Retina (tissue), 1 donor: ENCODE data around the gene LYRM7.
"Not testable (repeated sequence)": the region's sequence is repeated elsewhere in the genome, so short reads cannot be mapped to it uniquely, and the experiment has no call there.

Experiments used
- DNase-seq: peaks from one replicate; pipeline ENCODE4 v3.0.0-alpha.2; 2016

Gene LYRM7

DNA sequence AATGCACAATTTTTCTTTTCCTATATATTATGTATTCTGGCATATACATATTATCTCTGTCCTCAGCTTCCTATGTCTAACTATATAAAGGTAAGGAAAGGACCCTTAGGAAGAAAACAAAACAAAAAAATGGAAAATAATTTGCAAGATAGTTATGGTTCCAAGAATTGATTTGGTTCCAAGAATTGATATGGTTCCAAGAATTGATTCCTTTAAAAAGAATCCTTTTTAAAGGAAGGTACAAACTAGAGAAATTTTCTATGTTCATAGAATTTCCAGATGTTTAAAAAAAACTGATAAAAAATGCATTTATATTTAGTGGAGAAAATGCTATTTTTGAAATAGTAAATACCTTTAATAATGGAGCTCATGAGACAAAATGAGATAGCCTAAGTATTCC is 12.1 kb downstream of the LYRM7 start:
- no peak for DNase-seq

DNA sequence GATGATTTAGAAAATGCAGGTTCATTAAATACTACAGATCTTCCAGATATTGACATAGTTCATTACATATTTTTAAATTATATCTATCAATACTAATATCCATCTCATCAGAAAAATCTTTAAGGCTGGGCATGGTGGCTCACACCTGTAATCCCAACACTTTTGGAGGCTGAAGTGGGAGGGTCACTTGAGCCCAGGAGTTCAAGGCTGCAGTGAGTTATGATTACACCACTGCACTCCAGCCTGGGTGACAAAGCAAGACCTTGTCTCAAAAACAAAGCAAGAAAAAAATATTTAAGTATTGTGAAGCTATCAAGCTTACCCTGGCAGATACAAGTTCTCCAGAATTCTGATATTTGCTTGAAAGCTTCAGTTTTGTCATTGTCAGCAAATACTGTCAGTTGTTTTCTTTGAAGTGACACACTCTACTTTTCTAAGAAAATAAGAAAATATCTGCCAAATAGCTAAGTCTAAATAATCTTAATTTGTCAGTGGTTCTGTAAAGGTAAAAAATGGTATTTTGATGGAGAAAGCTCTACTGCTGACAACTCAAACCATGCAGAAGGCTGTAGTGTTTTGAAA is 14.9 kb downstream of the LYRM7 start:
- DNase-seq: no peak

DNA sequence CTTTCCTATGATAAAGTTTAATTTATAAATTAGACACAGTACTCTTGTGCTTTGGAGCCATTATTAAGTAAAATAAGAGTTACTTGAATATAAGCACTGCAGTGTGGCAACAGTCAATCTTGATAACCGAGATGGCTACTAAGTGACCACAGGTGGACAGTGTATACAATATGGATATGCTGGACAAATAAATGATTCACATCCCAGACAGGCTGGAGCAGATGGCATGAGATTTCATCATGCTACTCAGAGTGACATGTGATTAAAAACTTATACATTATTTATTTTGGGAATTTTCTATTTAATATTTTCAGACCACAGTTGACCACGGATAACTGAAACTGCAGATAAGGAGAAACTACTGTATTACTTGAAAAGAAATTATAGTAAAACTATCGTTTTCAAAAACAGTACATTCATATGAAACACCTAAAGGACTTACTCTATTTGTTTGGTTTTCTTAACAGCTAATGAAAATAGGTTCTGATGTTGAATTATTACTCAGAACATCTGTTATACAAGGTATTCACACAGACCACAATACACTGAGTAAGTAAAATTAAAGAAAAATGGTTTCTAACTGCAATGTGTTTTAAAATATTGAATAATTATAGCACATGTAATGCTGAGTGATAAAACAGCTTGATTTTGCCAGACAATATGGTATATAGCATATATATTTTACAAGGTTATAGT is 16.0 kb downstream of the LYRM7 start:
- no peak for DNase-seq

DNA sequence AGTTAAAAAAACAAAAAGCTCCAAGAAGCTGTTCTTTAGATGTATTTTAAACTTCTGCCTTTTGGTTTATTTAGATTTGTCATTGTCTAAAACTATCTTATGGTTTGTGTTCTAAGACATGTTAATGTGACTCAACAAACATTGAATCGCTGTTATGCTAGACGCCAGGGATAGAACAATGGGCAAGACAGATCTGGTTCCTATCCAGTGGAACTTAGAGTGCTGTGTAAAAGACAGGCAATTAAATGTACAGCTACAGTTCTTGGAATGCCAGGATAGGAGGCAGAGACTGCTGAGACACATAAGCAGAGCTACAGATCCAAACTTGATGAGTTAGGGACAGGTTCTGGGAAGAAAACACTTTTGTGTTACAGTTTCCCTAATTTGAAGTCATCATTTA is 22.4 kb downstream of the LYRM7 start:
- DNase-seq: no peak

DNA sequence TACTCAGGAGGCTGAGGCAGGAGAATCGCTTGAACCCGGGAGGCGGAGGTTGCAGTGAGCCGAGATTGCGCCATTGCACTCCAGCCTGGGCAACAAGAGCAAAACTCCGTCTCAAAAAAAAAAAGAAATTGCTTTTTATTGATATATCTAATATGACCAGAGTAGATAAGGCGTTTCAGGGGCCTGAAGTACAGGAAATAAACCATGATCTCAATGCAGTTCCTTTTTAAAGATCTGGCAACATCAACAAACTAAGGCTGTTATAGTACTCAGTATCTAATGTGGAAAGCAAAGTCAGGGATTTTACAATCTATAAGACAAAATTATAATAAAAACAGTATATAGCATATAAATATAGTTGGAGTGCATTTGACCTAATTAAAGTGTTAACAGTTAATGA is 23.2 kb downstream of the LYRM7 start:
- not testable (repeated sequence) for DNase-seq

DNA sequence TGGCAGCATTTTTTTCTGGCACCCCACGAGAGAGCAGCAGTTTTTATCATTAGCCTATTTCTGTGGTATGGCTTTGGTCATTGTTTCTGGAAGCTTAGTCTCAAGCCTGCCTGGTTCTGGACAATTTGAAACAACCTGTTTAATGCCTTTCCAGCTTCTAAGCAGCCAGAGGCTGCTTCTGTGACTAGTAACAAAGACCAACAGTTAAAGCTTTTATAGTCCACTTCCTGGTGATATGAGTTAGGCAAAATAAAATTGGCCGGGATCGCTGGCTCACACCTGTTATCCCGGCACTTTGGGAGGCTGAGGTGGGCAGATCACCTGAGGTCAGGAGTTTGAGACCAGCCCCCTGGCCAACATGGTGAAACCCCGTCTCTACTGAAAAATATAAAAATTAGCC is 24.0 kb downstream of the LYRM7 start:
- DNase-seq: no peak

DNA sequence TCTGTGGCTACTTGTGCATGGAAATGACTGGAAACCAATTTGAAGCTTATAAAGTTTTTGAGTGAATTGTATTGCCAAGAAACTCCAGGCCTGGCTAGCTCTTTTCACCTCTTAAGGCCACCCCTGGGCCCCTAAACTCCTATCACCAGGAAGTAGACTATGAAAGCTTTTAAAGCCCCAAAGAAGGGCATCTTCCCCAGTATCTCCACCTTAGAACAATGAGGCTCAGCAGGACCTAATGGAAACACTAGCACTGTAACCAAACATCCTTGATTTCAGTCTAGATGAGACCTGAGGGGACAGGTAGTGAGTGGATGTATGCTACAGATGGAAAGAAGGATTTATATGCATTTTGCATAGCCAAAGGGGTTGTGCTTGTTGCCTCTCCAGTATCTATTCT is 25.0 kb downstream of the LYRM7 start:
- no peak for DNase-seq

DNA sequence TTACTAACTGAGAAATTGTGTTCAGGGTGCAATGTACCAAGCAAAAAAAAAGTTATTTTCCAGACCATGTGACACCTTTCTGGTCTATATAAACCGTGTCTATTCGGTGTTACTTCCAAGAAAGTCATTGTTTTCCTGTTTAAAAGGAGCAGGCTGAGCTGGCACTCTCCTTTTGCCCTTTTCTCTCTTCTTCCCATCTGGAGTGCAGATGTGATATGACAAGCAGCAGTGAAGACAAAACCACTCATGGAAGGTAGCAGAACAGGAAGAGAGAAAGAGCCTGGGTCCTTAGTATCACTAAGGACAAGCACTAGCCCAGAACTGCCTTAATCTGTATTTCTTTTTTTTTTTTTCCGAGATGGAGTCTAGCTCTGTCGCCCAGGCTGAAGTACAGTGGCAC is 25.6 kb downstream of the LYRM7 start:
- DNase-seq: no peak

DNA sequence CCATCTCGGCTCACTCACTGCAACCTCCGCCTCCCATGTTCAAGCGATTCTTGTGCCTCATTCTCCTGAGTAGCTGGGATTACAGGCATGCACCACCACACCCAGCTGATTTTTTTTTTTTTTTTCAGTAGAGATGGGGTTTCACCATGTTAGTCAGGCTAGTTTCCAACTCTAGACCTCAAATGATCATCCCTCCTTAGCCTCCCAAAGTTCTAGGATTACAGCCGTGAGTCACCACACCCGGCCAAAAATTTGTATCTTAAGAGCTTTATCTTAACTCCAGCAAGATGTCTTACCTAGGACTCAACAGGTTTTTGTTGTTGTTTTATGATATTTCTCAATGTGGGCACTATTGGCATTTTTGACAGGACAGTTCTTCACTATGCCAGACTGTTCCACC is 27.9 kb downstream of the LYRM7 start:
- no peak for DNase-seq

DNA sequence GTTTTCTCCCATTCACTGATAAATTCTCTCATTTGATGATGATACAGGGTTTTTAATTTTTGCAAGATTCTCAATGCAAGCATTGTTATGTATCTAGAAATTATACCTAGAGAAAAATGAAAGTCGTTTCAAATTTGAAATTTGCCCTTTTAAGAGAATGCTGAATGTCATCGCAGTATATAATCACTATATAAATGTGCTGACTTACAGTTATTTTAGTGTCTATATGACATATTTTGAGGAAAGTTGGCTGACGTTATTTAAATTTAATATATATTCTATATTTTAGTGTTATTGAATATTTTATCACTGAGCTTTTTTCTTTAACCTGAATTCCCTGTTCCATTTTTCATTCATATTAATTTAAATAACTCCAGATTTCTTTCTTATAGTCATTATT is 29.8 kb downstream of the LYRM7 start:
- no peak for DNase-seq

DNA sequence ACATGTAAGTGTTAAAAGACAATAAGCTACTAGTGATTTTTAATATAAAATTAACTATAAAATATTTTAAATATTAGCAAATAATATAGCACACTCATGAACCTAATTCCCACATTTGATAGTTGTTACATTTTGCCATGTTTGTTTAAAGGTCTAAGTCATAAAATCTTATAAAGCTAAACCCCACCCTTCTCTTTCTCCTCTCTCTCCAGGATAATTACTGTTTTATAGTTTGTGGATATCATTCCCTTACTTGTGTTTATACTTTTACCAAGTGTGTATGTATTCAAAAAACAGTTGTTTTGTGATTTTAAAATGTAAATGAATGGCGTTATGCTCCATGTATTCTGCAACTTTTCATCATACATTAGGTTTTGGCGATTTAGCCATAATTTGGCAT is 34.2 kb downstream of the LYRM7 start:
- no peak for DNase-seq

DNA sequence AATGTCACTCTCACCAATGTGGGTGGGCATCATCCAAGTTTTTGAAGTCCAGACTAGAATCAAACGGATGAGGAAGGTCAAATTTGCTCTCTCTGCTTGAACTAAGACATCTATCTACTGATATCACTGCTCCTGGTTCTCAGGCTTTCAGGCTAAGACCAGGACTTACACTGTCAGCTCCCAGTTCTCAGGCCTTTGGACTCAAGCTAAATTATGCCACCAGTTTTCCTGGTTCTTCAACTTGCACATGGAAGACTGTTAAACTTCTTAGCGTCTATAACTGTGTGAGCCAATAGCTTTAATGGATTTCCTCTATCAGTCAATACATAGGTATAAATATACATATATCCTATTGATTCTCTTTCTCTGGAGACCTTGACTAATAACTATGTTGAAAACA is 35.3 kb downstream of the LYRM7 start:
- DNase-seq: no peak

DNA sequence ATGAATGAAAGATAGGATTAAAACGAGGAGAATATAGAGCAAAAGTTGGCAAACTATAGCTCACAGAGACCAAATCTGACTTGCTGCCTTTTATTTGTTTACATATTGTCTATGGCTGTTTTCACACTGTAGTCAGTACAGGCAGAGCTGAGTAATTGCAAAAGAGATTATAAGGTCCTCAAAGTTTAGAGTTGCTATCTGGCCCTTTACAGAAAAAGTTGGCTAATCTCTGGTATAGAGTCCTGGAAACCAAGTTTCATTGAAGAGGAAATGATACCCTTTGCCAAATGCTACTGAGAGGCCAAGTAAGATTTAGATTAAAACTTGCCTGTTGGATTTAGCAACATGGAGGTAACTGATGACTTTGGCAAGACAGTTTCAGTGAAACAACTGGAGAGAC is 36.0 kb downstream of the LYRM7 start:
- no peak for DNase-seq

DNA sequence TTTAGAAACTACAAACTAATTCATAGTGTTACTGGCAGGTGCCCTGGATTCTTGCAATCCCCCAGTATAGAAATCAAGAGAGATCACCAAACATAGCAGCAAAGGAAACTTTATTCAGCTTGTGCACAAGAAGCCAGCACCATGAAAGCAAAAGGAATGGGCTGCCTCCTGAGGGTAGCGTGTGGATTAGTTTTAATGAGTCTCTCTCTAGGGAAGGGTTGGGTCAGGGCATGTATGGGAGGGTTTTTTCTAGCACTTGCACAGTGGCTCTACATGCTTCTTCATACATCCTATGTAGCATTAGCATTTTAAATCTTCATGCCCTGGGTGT is 38.4 kb downstream of the LYRM7 start:
- no peak for DNase-seq

DNA sequence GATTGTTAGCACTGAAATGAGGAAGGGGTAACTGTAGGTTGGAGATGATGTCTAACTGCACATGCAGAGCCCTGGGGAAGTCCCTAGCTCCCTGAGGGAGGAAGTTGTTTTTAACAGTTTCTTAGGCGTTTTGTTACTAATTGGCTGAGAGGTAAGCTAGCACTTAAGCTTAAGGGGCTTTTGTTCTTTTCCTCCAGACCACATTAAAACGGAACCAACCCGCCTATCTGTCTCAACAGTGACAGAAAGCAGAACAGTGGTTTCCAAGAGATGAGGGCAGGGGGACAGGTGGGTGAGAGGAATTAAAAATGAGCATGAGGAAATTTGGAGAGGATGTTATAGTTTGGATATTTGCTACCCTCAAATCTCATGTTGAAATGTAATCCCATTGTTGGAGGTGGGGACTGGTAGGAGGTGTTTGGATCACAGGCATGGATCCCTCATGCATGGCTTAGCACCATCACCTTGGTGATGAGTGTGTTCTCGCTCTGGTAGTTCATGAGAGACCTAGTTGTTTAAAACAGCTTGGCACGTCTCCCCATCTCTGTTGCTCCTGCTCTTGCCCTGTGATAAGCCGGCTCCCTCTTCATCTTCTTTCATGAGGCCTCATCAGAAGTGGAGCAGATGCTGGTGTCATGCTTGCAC is 38.9 kb downstream of the LYRM7 start:
- DNase-seq: peak; percentile 20

DNA sequence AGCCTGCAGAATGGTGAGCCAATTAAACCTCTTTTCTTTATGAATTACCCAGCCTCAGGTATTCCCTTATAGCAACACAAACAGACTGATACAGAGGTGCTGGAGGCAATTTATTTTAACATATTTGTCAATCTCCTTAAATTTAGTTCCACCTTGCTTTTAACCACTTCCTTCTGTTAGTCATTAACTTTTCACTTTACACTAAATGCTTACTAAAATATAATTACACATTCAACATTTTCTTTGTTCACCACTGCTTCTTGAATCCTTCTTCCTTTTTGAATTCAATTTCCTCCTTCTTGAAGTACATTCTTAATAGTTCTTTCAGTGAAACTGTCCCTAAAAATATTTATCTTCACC is 39.4 kb downstream of the LYRM7 start:
- DNase-seq: no peak

DNA sequence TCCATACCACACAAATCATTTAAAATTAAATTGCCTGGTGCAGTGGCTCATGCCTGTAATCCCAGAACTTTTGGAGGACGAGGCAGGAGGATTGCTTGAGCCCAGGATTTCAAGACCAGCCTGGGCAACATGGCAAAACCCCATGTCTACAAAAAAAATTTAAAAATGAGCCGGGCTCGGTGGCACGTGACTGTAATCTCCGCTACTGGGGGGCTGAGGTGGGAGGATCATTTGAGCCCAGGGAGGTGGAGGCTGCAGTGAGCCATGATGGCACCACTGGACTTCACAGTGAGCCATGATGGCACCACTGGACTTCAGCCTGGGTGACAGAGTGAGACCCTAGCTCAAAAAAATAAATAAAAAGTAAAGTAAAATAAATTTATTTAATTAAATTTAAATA is 40.9 kb downstream of the LYRM7 start:
- no peak for DNase-seq

DNA sequence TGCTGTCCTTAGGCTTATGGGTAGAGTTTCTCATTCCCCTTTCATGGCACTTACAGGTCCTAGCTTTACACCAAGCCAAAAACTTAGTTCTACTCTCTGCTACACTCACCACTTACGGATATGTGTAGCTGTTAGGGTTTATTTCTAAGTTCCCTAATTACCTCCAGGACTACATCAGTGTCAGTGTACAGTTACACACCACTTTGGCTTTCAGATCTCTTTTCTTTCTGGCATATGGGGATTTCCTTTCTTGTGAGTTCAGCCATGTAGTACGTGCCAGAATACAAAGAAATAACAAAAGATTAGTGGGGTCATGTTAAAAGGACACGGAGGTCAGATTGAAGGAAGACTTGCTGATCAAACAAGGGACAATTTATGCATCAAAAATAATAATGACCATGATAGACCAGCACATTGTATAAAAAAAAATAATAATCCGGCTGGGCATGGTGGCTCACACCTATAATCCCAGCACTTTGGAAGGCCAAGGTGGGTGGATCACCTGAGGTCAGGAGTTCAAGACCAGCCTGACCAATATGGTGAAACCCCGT is 41.8 kb downstream of the LYRM7 start:
- DNase-seq: no peak

DNA sequence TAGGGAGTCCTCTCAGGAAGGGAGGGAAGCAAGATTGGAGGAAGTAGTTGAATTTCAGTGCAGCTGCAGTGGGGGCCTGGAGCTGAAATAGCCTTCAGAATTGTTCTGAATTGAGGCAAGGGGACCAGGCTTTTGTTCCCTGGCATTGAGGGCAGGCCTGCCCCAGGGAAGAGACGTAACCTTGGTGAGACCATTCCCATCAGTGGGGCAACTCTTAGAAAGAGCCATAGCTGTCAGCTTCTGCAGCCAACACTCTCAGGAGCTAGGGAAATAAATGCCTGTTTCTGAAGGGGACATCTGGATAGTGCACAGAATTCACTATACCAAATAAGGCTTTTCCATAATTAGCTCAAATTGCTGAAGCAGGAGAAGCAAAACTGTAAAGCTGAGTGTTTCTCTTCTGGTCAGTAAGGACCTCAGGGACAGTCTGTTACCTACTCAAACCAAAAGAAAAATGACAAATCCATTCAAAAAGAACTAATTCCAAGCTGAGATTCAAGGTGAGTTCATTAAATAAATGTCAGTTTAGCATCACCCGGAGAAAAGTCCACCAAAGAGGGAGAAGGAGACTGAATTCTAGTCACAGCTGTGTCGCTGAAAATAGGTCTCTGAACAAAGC is 44.0 kb downstream of the LYRM7 start:
- DNase-seq: no peak

DNA sequence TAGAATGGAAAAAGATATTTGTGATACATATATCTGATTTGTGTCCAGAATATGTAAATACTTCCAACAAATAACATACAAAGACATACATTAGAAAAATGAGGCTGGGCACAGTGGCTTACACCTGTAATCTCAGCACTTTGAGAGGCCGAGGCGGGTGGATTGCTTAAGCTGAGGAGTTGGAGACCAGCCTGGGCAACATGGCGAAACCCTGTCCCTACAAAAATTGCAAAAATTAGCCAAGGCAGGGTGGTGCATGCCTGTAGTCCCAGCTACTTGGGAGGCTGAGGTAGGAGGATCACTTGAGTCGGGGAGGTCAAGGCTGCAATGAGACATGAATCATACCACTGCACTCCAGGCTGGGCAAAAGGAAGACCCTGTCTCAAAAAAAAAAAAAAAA is 47.0 kb downstream of the LYRM7 start:
- no peak for DNase-seq

DNA sequence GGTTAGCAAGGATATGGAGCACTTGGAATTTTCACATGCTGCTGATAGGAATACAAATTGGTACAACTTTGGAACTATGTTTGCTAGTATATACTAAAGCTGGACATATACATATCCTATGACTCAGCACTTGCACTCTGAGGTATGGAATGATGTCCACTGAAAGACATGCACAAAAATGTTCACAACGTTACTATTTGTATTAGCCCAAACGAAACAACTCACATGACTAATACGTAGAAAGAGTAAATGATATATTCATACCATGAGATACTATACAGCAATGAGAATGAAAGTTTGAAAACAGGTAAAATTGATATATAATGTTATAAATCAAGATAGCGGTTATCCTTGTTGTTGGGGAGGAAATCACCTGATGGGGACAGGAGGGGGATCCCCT is 47.6 kb downstream of the LYRM7 start:
- DNase-seq: no peak

DNA sequence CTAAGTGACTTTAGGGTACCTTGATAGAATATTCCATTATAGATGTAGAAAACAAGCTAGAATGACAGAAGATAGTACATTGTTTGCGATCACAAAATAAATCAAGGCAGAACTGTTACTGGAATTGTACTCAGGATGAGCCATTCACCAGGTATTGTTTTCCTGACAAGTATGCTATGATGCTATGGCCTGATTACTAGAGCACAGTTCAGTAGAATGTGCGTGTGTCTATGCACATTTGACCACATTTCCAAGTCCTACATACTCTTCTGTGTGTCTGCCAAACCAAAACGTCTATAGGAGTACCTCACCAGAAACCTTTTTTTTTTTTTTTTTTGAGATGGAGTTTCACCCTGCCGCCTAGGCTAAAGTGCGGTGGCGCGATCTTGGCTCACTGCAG is 49.8 kb downstream of the LYRM7 start:
- no peak for DNase-seq

DNA sequence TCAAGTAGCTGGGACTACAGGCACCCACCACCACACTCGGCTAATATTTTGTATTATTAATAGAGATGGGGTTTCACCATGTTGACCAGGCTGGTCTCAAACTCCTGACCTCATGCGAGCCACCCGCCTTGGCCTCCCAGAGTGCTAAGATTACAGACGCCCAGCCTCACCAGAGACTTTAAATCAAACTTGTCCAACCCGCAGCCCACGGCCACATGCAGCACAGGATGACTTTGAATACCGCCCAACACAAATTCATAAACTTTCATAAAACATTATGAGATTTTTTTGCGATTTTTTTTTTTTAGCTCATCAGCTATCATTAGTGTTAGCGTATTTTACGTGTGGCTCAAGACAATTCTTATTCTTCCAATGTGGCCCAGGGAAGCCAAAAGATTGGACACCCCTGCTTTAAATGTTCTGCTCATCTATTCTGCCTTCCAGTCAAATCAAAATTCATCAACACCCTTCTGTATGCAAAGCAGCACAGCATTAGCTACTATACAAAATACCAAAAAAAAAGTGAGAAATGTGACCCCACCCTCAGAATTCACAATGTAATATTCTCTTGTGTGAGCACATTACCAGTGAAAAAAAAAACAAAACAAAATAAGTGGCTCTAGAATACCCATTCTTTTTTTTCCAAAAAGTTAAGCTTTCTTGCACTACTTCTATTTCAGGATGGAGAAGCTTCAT is 50.4 kb downstream of the LYRM7 start:
- no peak for DNase-seq

DNA sequence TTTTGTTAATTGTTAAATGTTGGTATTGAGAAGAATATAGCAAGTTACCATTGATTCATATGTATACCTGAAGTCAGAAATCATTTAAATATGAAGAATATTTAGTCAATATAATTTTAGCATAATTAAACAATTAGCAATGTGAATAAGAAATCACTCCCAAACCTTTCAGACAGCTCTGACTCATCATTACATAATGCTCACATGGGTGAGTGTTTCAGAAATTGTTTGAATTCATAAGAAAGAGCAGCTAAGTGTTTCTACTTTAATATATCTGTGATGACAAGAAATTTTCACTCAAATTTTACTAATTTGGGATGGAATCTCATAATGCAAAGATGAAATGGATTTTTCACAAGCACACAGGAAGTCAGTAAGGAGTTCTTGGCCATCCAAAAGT is 51.1 kb downstream of the LYRM7 start:
- no peak for DNase-seq
